NCI-H1092 (cell line): Measurements from ENCODE around the gene TSPEAR.

ENCODE experiments used
- DNase-seq: peaks from one replicate; lab custom pipeline; 2025; lab: John Stamatoyannopoulos, UW

The TSPEAR gene

GRCh38 chr21:44720170-44720569 is 8.8 kb upstream of the TSPEAR start:
- DNase-seq: no peak

GRCh38 chr21:44718571-44718970 is 7.2 kb upstream of the TSPEAR start:
- no peak for DNase-seq

- DNase-seq: no peak
These were observed 6.7 kb upstream of the TSPEAR start for GRCh38 chr21:44718093-44718492.

GRCh38 chr21:44716984-44717383 is 5.6 kb upstream of the TSPEAR start:
- DNase-seq: no peak

GRCh38 chr21:44714905-44715304 is 3.5 kb upstream of the TSPEAR start:
- DNase-seq: no peak

- DNase-seq: no peak
These were observed 2.5 kb upstream of the TSPEAR start for GRCh38 chr21:44713846-44714245.

- no peak for DNase-seq
These were observed 1.8 kb upstream of the TSPEAR start for GRCh38 chr21:44713130-44713529.

- DNase-seq: no peak
These were observed 1.0 kb upstream of the TSPEAR start for GRCh38 chr21:44712203-44713028.

- DNase-seq: peak; percentile 76
These were observed 531 bp downstream of the TSPEAR start for GRCh38 chr21:44710756-44711326.

- peak; percentile 41 for DNase-seq
These were observed 1.1 kb downstream of the TSPEAR start for GRCh38 chr21:44710294-44710665.

GRCh38 chr21:44709426-44710293 is 1.7 kb downstream of the TSPEAR start:
- peak; percentile 94 for DNase-seq

- no peak for DNase-seq
These were observed 2.4 kb downstream of the TSPEAR start for GRCh38 chr21:44708866-44709425.

GRCh38 chr21:44708213-44708865 is 3.0 kb downstream of the TSPEAR start:
- DNase-seq: no peak

- no peak for DNase-seq
These were observed 4.4 kb downstream of the TSPEAR start for GRCh38 chr21:44706706-44707581.

GRCh38 chr21:44706026-44706705 is 5.2 kb downstream of the TSPEAR start:
- no peak for DNase-seq

GRCh38 chr21:44704636-44705001 is 6.8 kb downstream of the TSPEAR start:
- no peak for DNase-seq

GRCh38 chr21:44703731-44704635 is 7.4 kb downstream of the TSPEAR start:
- DNase-seq: no peak

GRCh38 chr21:44702973-44703730 is 8.2 kb downstream of the TSPEAR start:
- peak; percentile 96 for DNase-seq
